ENCODE measurements around the gene SMR3A. TPM values are rescaled to one million over a fixed set of nuclear protein-coding genes. Genes with fewer than 3 reads are reported as not detected.

The SMR3A gene
- not detected for total RNA-seq

- no peak for TF ChIP-seq CTCF (IDR thresholded peaks at IDR 0.05; ENCODE audit: low read depth)
Observed at GRCh38 chr4:70360460-70360859, at the start of gene SMR3A. TSS of gene SMR3A (plus strand) at chr4:70360760. CDS start at chr4:70362116, 1,356 bp downstream.

GRCh38 chr4:70313736-70314135 lies 46.8 kb upstream of the SMR3A start:
- no peak for TF ChIP-seq CTCF (IDR thresholded peaks at IDR 0.05; ENCODE audit: low read depth)

- no peak for TF ChIP-seq CTCF (IDR thresholded peaks at IDR 0.05; ENCODE audit: low read depth)
Observed at GRCh38 chr4:70315928-70316327, 44.6 kb upstream of the SMR3A start.

- TF ChIP-seq CTCF (IDR thresholded peaks at IDR 0.05; ENCODE audit: low read depth), result no peak
Observed at GRCh38 chr4:70326052-70326451, 34.5 kb upstream of the SMR3A start.

GRCh38 chr4:70334681-70335080 lies 25.9 kb upstream of the SMR3A start, which contains the start of gene CABS1:
TSS of gene CABS1 (plus strand) at chr4:70334981. CDS start at chr4:70335040, 59 bp downstream.
- TF ChIP-seq CTCF (IDR thresholded peaks at IDR 0.05; ENCODE audit: low read depth), result no peak

- no peak for TF ChIP-seq CTCF (IDR thresholded peaks at IDR 0.05; ENCODE audit: low read depth)
Observed at GRCh38 chr4:70336043-70336442, 24.5 kb upstream of the SMR3A start.

- no peak for TF ChIP-seq CTCF (IDR thresholded peaks at IDR 0.05; ENCODE audit: low read depth)
Observed at GRCh38 chr4:70337886-70338420, 22.6 kb upstream of the SMR3A start.

Measured in subcutaneous adipose tissue (tissue), 4 donors.